Measurements from ENCODE around the gene TRIM2. TPM values are rescaled to one million over a fixed set of nuclear protein-coding genes. Genes with fewer than 3 reads are reported as not detected.

The TRIM2 gene
- total and polyA plus RNA-seq, 4 donors: 3.4 to 15.5 (median 8.9) TPM

- no peaks in the 10 kb centered on the region for H3K4me1 ChIP-seq (ENCODE audit: control insufficient read depth in 4 of 4, insufficient read depth in 4 of 4, low read length in 3 of 4)
- H3K27ac ChIP-seq (ENCODE audit: low read depth in 1 of 2, low read length in 2 of 2): no peak overlapping the region
- no peaks in the 10 kb centered on the region for H3K27me3 ChIP-seq (ENCODE audit: control insufficient read depth in 4 of 4, insufficient read depth in 4 of 4, low read length in 3 of 4)
- H3K9me3 ChIP-seq (ENCODE audit: control insufficient read depth in 4 of 4, low read length in 3 of 4): no peaks in the 10 kb centered on the region
- 98% methylated on average over 1 of the region's 1 CpG for WGBS
- H3K36me3 ChIP-seq (ENCODE audit: control insufficient read depth in 4 of 4, insufficient read depth in 3 of 4, low read depth in 1 of 4, low read length in 3 of 4): no peaks in the 10 kb centered on the region
- H3K9ac ChIP-seq (ENCODE audit: low read depth in 1 of 2, low read length in 2 of 2): no peak overlapping the region
- no peak for DNase-seq (ENCODE audit: low spot score)
- TF ChIP-seq, protein P1, sequence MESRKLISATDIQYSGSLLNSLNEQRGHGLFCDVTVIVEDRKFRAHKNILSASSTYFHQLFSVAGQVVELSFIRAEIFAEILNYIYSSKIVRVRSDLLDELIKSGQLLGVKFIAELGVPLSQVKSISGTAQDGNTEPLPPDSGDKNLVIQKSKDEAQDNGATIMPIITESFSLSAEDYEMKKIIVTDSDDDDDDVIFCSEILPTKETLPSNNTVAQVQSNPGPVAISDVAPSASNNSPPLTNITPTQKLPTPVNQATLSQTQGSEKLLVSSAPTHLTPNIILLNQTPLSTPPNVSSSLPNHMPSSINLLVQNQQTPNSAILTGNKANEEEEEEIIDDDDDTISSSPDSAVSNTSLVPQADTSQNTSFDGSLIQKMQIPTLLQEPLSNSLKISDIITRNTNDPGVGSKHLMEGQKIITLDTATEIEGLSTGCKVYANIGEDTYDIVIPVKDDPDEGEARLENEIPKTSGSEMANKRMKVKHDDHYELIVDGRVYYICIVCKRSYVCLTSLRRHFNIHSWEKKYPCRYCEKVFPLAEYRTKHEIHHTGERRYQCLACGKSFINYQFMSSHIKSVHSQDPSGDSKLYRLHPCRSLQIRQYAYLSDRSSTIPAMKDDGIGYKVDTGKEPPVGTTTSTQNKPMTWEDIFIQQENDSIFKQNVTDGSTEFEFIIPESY (IDR thresholded peaks at IDR 0.05): no peak
- TF ChIP-seq, protein P2, sequence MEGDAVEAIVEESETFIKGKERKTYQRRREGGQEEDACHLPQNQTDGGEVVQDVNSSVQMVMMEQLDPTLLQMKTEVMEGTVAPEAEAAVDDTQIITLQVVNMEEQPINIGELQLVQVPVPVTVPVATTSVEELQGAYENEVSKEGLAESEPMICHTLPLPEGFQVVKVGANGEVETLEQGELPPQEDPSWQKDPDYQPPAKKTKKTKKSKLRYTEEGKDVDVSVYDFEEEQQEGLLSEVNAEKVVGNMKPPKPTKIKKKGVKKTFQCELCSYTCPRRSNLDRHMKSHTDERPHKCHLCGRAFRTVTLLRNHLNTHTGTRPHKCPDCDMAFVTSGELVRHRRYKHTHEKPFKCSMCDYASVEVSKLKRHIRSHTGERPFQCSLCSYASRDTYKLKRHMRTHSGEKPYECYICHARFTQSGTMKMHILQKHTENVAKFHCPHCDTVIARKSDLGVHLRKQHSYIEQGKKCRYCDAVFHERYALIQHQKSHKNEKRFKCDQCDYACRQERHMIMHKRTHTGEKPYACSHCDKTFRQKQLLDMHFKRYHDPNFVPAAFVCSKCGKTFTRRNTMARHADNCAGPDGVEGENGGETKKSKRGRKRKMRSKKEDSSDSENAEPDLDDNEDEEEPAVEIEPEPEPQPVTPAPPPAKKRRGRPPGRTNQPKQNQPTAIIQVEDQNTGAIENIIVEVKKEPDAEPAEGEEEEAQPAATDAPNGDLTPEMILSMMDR (IDR thresholded peaks at IDR 0.05; ENCODE audit: low read depth, low read length, missing input control): no peak
- no peak for TF ChIP-seq MAX (IDR thresholded peaks at IDR 0.05)
- no peak for TF ChIP-seq NR2F2 (IDR thresholded peaks at IDR 0.05)
- TF ChIP-seq RXRA (IDR thresholded peaks at IDR 0.05): no peak
- H3K4me3 ChIP-seq (ENCODE audit: low read depth in 1 of 3, low read length in 3 of 3): no peak overlapping the region
These were observed 162.2 kb downstream of the TRIM2 start for GRCh38 chr4:153366486-153366885.

DNA sequence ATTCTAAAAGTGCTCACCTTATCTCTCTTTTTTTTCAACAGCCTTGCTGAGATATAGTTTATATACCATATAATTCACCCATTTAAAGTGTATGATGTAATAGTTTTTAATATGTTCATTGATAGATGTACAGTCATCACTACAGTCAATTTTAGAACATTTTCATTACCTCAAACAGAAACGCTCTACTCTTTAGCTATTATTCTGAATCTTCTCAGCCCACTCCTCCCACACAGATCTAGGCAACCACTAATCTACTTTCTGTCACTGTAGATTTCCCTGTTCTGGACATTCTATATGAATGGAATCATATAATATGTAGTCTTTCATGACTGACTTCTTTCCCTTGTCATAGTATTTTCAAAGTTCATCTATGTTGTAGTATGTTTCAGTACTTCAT lies 162.8 kb downstream of the TRIM2 start:
- WGBS: 94% methylated on average over 1 of the region's 1 CpG
- no peak overlapping the region for H3K27ac ChIP-seq (ENCODE audit: low read depth in 1 of 2, low read length in 2 of 2)
- H3K4me1 ChIP-seq (ENCODE audit: control insufficient read depth in 4 of 4, insufficient read depth in 4 of 4, low read length in 3 of 4): no peaks in the 10 kb centered on the region
- H3K27me3 ChIP-seq (ENCODE audit: control insufficient read depth in 4 of 4, insufficient read depth in 4 of 4, low read length in 3 of 4): no peaks in the 10 kb centered on the region
- TF ChIP-seq HNF4G (IDR thresholded peaks at IDR 0.05) (no peak), NR2F2 (IDR thresholded peaks at IDR 0.05) (no peak), SP1 (IDR thresholded peaks at IDR 0.05) (no peak)
- TF ChIP-seq, protein P1 (IDR thresholded peaks at IDR 0.05): no peak
- no peaks in the 10 kb centered on the region for H3K9me3 ChIP-seq (ENCODE audit: control insufficient read depth in 4 of 4, low read length in 3 of 4)
- H3K4me3 ChIP-seq (ENCODE audit: low read depth in 1 of 3, low read length in 3 of 3): no peak overlapping the region
- DNase-seq (ENCODE audit: low spot score): no peak
- H3K9ac ChIP-seq (ENCODE audit: low read depth in 1 of 2, low read length in 2 of 2): no peak overlapping the region
- H3K36me3 ChIP-seq (ENCODE audit: control insufficient read depth in 4 of 4, insufficient read depth in 3 of 4, low read depth in 1 of 4, low read length in 3 of 4): no peaks in the 10 kb centered on the region

DNA sequence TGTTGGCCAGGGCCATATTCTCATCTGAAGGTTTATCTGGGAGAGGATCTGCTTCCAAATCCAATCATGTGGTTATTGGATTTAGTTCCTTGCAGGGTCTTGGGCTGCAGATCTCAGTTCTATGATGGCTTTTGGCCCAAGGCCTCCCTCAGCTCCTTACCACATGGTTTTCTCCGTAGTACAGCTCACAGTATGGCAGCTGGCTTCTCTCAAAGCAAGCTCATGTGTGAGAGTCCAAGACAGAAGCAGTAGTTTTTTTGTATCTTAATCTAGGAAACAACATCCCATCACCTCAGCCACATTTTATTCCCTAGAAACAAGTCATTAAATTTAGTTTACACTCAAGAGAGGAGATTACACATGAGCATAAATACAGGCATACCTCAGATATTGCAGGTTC lies 164.8 kb downstream of the TRIM2 start:
- no peak for TF ChIP-seq YY1 (IDR thresholded peaks at IDR 0.05)
- no peaks in the 10 kb centered on the region for H3K9me3 ChIP-seq (ENCODE audit: control insufficient read depth in 4 of 4, low read length in 3 of 4)
- 96% methylated on average over 1 of the region's 1 CpG for WGBS
- H3K9ac ChIP-seq (ENCODE audit: low read depth in 1 of 2, low read length in 2 of 2): no peak overlapping the region
- H3K27ac ChIP-seq (ENCODE audit: low read depth in 1 of 2, low read length in 2 of 2): no peak overlapping the region
- H3K36me3 ChIP-seq (ENCODE audit: control insufficient read depth in 4 of 4, insufficient read depth in 3 of 4, low read depth in 1 of 4, low read length in 3 of 4): no peaks in the 10 kb centered on the region
- no peaks in the 10 kb centered on the region for H3K27me3 ChIP-seq (ENCODE audit: control insufficient read depth in 4 of 4, insufficient read depth in 4 of 4, low read length in 3 of 4)
- DNase-seq (ENCODE audit: low spot score): no peak
- H3K4me1 ChIP-seq (ENCODE audit: control insufficient read depth in 4 of 4, insufficient read depth in 4 of 4, low read length in 3 of 4): no peaks in the 10 kb centered on the region
- no peak overlapping the region for H3K4me3 ChIP-seq (ENCODE audit: low read depth in 1 of 3, low read length in 3 of 3)

All from liver (tissue), 9 donors.